Stimulated activated CD4-positive, alpha-beta T cell treated with anti-CD3 and anti-CD28 coated beads, Interleukin-4, amount 100 ng/mL, for 24 hours (primary cell): ENCODE measurements around the gene ACP5.

Experiments used
- DNase-seq: peaks from one replicate; pipeline ENCODE4 v3.0.0-alpha.2; 2020

Gene ACP5

DNA sequence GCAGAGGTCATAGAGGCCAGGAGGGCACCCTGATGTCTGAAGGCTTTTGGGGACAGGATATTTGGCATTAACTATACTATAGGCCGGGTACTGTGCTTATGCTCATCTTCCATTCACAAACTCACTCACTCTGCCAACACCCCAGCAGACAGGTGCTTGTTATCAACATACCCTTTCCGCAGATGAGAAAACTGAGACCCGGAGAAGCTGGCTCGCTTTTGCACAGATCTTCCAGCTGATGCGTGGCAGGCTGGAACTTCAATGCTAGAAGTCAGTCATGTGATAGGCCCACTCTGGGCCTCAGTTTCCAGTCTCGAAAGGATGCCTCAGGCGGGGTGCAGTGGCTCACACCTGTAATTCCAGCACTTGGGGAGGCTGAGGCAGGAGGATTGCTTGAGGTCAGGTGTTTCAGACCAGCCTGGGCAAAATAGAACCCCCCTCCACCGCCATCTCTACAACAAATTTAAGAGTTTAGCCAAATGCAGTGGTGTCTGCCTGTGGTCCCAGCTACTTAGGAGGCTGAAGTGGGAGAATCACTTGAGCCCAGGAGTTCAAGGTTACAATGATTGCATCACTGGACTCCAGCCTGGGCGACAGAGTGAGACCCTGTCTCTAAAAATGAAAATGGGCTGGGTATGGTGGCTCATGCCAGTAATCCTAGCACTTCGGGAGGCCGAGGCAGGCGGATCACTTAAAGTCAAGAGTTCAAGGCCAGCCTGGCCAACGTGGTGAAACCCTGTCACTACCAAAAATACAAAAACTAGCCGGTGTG, 29.3 kb downstream of the ACP5 start:
- DNase-seq, result no peak

DNA sequence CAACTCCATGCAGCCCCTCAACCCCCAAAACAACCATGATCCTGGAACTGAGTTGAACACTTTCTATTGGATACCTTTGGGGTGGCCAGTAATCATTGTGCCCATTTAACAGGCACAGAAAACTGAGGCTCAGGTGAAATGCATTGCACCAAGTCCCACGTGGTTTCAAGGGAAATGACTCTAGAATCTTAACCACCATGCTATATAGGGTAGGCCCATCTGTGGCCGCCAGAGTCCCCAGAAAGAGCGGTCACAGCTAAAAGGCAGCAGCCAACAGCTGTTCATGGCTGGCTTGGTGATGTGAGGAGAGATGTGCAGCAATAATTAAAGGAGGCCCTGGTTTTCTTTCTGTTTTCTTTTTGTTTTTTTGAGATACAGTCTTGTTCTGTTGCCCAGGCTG, 36.2 kb downstream of the ACP5 start:
- DNase-seq, result no peak

GRCh38 chr19:11540645-11541044, 36.8 kb downstream of the ACP5 start:
- no peak for DNase-seq

DNA sequence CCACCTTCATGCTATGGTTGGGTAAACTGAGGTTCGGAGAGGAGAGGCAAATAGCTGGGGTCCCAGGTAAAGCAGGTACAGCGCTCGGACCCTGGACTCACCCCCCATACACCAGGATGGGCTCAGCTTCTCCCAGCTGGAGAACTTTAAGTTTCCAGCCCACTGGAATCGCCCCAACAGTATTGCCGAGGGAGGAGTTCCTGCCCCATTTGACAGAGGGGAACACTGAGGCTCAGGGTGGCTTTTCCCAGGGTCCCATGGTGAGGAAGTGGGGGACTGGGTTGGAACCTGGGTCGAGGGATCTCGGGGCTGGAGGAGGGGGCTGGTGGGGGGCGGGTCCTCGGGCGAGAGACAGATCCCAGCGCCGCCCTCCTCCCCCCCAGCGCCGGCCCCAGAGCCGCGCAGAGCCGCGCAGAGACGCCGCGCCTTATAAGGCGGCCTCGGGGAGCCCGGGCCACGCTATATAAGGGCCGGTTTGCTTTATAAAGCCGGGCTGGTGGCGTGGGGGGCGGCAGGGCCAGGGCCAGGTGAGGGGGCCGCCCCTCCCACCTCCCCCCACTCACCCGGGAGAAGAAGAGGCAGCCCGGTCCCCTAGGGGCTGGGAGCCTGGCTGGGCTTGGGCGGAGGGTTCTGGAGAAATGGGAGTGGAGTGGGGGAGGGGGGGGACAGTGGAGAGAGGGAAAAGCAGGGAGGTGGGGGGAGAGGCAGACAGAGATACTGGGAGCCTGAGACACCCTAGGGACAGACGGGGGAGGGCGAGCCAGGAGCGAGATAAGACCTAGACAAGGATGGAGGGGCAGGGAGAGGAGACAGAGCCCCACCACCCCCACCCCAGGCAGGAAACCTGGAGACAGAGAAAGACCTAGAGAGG, 37.7 kb downstream of the ACP5 start:
- no peak for DNase-seq

GRCh38 chr19:11538232-11539036, 39.0 kb downstream of the ACP5 start, which contains the start of gene CNN1:
Gene CNN1 (plus strand): TSS chr19:11538851. CDS start chr19:11538928, 77 bp downstream.
- DNase-seq, result no peak

- DNase-seq, result peak; percentile 87
These were observed 41.5 kb downstream of the ACP5 start for GRCh38 chr19:11535792-11536595.

- DNase-seq, result no peak
These were observed 42.5 kb downstream of the ACP5 start for GRCh38 chr19:11534948-11535347.

GRCh38 chr19:11534538-11534937, 42.9 kb downstream of the ACP5 start:
- DNase-seq, result no peak

DNA sequence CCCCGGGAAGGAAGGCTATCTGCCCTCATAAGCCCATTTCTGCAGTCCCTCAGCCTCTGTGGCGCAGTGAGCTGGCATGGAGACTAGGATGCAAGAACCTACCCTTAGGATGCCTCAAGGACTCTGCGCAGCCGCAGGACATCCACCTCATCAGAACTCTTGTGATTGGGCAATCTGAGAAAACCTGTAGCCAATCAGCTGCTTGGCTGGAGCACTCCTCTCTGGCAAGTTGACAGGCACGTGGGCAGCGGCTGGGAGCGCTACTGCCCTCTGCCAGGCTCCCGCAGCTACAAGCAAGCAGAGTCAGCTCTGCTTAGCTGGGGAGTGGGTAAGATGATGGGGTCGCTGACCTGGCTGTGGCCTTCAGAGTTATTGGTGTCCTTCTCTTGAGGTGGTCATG, 47.0 kb downstream of the ACP5 start:
- peak; percentile 40 for DNase-seq

DNA sequence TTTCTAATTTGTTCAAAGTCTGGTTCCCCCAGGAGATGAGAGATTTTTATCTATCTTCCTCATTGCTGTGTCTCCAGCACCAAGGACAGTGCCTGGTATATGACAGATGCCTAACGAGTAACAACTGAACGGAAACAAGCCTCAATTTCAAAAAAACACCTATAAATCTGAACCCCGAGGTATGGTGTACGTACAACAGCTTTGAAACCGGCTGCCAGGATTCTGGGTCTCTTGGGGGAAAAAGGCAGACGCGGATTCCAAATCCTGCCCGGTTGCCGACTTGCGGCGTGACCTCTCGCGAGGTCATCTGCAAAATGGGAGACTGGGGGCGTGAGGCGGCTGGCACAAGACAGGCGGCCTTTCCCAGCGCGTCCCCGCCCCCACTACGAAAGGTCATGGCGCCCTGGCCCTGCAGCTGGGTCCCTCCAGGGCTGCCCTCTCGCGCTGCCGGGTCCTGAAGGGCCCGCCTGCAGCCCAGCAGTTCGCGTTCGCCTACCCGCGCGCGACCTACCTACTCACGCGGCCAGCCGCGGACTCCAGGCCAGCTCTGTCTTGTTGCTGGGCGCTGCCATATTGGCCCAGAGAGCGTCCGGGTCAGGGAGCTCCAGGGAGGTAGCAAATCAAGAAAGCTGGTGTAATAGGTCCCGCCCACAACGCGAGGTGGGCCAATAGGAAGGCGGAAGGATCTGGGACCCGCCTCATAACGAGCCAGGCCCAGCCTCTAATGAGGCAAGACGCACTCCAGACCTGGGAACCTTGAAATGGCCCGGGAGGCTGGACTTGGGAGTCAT, 48.7 kb downstream of the ACP5 start, which contains the start of gene ECSIT:
TSS of gene ECSIT (minus strand) at position 584 of the 791 bp plus-strand sequence. CDS start 9,964 bp downstream, outside the sequence.
- peak; percentile 95 for DNase-seq
